ENCODE measurements around the gene RPL13A. TPM values are rescaled to one million over a fixed set of nuclear protein-coding genes. Genes with fewer than 3 reads are reported as not detected.

The RPL13A gene
- total RNA-seq, 2 donors from 2014 or later: 1,758 to 2,456 TPM

- Histone ChIP-seq H3K27ac (no peak overlapping the region), H3K4me1 (peaks cover 29% of the 10 kb centered on the region), H3K36me3 (replicated peaks in 1 of 2; ENCODE audit: insufficient read depth in 1 of 2, low read depth in 2 of 2) (no peaks in the 10 kb centered on the region), H3K27me3 (no peaks in the 10 kb centered on the region), H3K4me3 (no peak overlapping the region), H3K9me3 (no peaks in the 10 kb centered on the region)
- intact Hi-C loops (cut with DNase I): no loop called here
- TF ChIP-seq POLR2A (IDR thresholded peaks at IDR 0.05): no peak
- TF ChIP-seq CTCF (IDR thresholded peaks at IDR 0.05): no peak
- ATAC-seq (no peak), DNase-seq (no peak)
- WGBS, 2 donors: 82 to 83% methylated on average over 7 of the region's 7 CpGs
Measured at GRCh38 chr19:49450405-49450804, 37.0 kb upstream of the RPL13A start.

- H3K36me3 ChIP-seq (replicated peaks in 1 of 2; ENCODE audit: insufficient read depth in 1 of 2, low read depth in 2 of 2): no peaks in the 10 kb centered on the region
- H3K27me3 ChIP-seq: no peaks in the 10 kb centered on the region
- peak within 1 kb of the TSS; percentile 53 to 90 for H3K4me3 ChIP-seq
- WGBS, 2 donors: 0 to 1% methylated on average over 18 to 42 of the region's 42 CpGs
- TF ChIP-seq CTCF (IDR thresholded peaks at IDR 0.05) (peak in 6 of 7 experiments; percentile 12 to 50 (median 46)), POLR2A (IDR thresholded peaks at IDR 0.05) (peak in 2 of 3 donors; percentile 60 to 71)
- intact Hi-C loops (cut with DNase I): no loop called here
- peak; percentile 98 to 100 (median 99) for DNase-seq
- peak within 1 kb of the TSS; percentile 88 to 97 (median 94) for H3K27ac ChIP-seq
- no peaks in the 10 kb centered on the region for H3K9me3 ChIP-seq
- peak; percentile 83 for ATAC-seq
- H3K4me1 ChIP-seq: peaks cover 29% of the 10 kb centered on the region
Measured at GRCh38 chr19:49451430-49452181, 35.8 kb upstream of the RPL13A start, which contains the start of gene PIH1D1. Gene PIH1D1, minus strand, starts transcription at chr19:49451814. Its CDS starts 240 bp downstream, at chr19:49451574.

GRCh38 chr19:49453013-49453756 lies 34.2 kb upstream of the RPL13A start, which contains the start of gene ALDH16A1:
Gene ALDH16A1, plus strand, starts transcription at chr19:49453225. Its CDS starts 107 bp downstream, at chr19:49453332.
- WGBS, 2 donors: 0 to 2% methylated on average over 6 to 66 of the region's 66 CpGs
- intact Hi-C loops (cut with DNase I): no loop called here
- peak within 1 kb of the TSS; percentile 31 to 40 for H3K4me3 ChIP-seq
- peak; percentile 73 to 92 (median 91) for TF ChIP-seq POLR2A (IDR thresholded peaks at IDR 0.05)
- TF ChIP-seq CTCF (IDR thresholded peaks at IDR 0.05): no peak
- peaks cover 29% of the 10 kb centered on the region for H3K4me1 ChIP-seq
- ATAC-seq (peak; percentile 88), DNase-seq (peak; percentile 98 to 99 (median 98))
- no peaks in the 10 kb centered on the region for H3K9me3 ChIP-seq
- peak within 1 kb of the TSS; percentile 88 to 97 (median 94) for H3K27ac ChIP-seq
- H3K36me3 ChIP-seq (replicated peaks in 1 of 2; ENCODE audit: insufficient read depth in 1 of 2, low read depth in 2 of 2): no peaks in the 10 kb centered on the region
- no peaks in the 10 kb centered on the region for H3K27me3 ChIP-seq

GRCh38 chr19:49453757-49454240 lies 33.6 kb upstream of the RPL13A start:
- H3K4me1 ChIP-seq: peaks cover 29% of the 10 kb centered on the region
- no peaks in the 10 kb centered on the region for H3K27me3 ChIP-seq
- H3K4me3 ChIP-seq: peak overlapping the region; percentile 31 to 40
- intact Hi-C loops (cut with DNase I): no loop called here
- H3K9me3 ChIP-seq: no peaks in the 10 kb centered on the region
- H3K27ac ChIP-seq: peak overlapping the region; percentile 88 to 97 (median 94)
- TF ChIP-seq POLR2A (IDR thresholded peaks at IDR 0.05) (no peak), CTCF (IDR thresholded peaks at IDR 0.05) (peak in 1 of 7 experiments; percentile 7)
- H3K36me3 ChIP-seq (replicated peaks in 1 of 2; ENCODE audit: insufficient read depth in 1 of 2, low read depth in 2 of 2): no peaks in the 10 kb centered on the region
- ATAC-seq (no peak), DNase-seq (no peak)
- 36 to 42% methylated on average over 10 of the region's 10 CpGs for WGBS, 2 donors

All from body of pancreas (tissue), 4 donors.